H1 (cell line): ENCODE measurements around the gene SLC15A3. TPM values are rescaled to one million over a fixed set of nuclear protein-coding genes. Genes with fewer than 3 reads are reported as not detected.

Source experiments
- HDAC6 ChIP-seq: IDR thresholded peaks from one replicate; pipeline ENCODE4 v1.7.1; 2012; ENCODE audit warnings: low read depth, mild to moderate bottlenecking, inconsistent platforms, low read length, moderate library complexity
- KDM4A ChIP-seq: IDR thresholded peaks from one replicate; pipeline ENCODE4 v1.7.1; 2012; ENCODE audit warnings: low read depth, mild to moderate bottlenecking, moderate library complexity, low read length, inconsistent platforms; ENCODE audit not compliant: severe bottlenecking
- MAFK ChIP-seq: IDR thresholded peaks from 2 replicates; pipeline ENCODE4 v1.6.1; 2012; ENCODE audit warnings: low read depth, mild to moderate bottlenecking, improper control_type of control experiment, low read length
- POLR2A ChIP-seq, 2 experiments: IDR thresholded peaks; 1 replicate in 1 of 2; 2 replicates in 1 of 2; pipeline ENCODE4 v1.6.1; 2011; ENCODE audit warnings: low read depth in 2 of 2, low read length in 2 of 2, mild to moderate bottlenecking in 2 of 2; ENCODE audit errors: control extremely low read depth in 1 of 2
- polyA plus RNA-seq, 7 experiments: library from polyadenylated mRNA; depleted of rRNA in 3 of 7; stranded (reverse) in 5 of 7; unstranded in 2 of 7; fragments of >200 nt in 5 of 7; fragments of 200-250 nt in 2 of 7; gene quantifications; 1 replicate in 5 of 7; 2 replicates in 1 of 7; 4 replicates in 1 of 7; pipeline versions ENCODE4 v1.2.1 to v1.2.3, GENCODE V29; 2011 to 2013; ENCODE audit warnings: missing spikeins in 2 of 7, mixed read lengths in 2 of 7
- total RNA-seq: library from RNA; stranded (reverse); fragmentation: NEBNext Ultra II Directional; extraction: Animal tissue kit (Norgen Biotek cat#: 25700); gene quantifications from 2 replicates; pipeline ENCODE4 v1.2.1, GENCODE V29; 2021
- TF ChIP-seq, protein P1 (sequence below): IDR thresholded peaks from 2 replicates; pipeline ENCODE4 v1.6.1; 2012; ENCODE audit warnings: inconsistent platforms

The SLC15A3 gene
- total and polyA plus RNA-seq, 2 of the 8 experiments (the other 6 are each of a cell fraction or from before 2014, with no cell fraction given), result 25.8 to 31.0 TPM

DNA sequence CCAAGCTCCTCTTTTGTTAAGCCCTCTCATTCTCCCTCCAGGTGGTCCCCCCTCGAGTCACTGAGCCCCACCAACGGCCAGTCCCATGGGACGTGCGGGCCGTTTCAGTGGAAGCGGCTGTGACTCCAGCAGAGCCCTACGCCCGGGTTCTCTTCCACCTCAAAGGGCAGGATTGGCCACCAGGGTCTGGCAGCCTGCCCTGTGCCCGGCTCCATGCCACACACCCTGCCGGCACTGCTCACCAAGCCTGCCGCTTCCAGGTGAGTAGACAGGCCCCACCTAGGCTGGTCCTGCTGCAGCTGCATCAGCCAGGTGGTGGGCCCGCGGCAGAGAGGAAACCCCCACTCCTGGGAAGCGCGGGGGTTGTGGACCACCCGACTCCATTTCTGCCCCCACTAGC lies 24.4 kb downstream of the SLC15A3 start (continued):
- TF ChIP-seq KDM4A, result no peak
- TF ChIP-seq, protein P1, sequence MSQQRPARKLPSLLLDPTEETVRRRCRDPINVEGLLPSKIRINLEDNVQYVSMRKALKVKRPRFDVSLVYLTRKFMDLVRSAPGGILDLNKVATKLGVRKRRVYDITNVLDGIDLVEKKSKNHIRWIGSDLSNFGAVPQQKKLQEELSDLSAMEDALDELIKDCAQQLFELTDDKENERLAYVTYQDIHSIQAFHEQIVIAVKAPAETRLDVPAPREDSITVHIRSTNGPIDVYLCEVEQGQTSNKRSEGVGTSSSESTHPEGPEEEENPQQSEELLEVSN, result no peak
- no peak for TF ChIP-seq MAFK
- no peak for TF ChIP-seq HDAC6
- TF ChIP-seq POLR2A (IDR thresholded peaks at IDR 0.05; ENCODE audit: control extremely low read depth in 1 of 2, low read depth in 2 of 2, low read length in 2 of 2), result no peak
